Measurements from ENCODE around the gene CAMSAP3.
"Not testable (repeated sequence)": the region's sequence is repeated elsewhere in the genome, so short reads cannot be mapped to it uniquely, and the experiment has no call there.

The CAMSAP3 gene

GRCh38 chr19:7643629-7644549 is 48.2 kb downstream of the CAMSAP3 start:
- H3K9me3 Mint-ChIP-seq (ENCODE audit: low read depth); H3K27ac Mint-ChIP-seq; H3K36me3 Mint-ChIP-seq; H3K27me3 Mint-ChIP-seq; H3K4me3 Mint-ChIP-seq: not testable (repeated sequence)
- peaks cover 14% of the 10 kb centered on the region for H3K4me1 Mint-ChIP-seq (ENCODE audit: low read depth)

- Mint-ChIP-seq H3K4me1 (ENCODE audit: low read depth) (peaks cover 10% of the 10 kb centered on the region), H3K27ac (no peak overlapping the region), H3K27me3 (no peaks in the 10 kb centered on the region), H3K9me3 (ENCODE audit: low read depth) (no peaks in the 10 kb centered on the region), H3K4me3 (no peak overlapping the region), H3K36me3 (peaks cover 5% of the 10 kb centered on the region)
Measured at GRCh38 chr19:7644550-7644877, 48.9 kb downstream of the CAMSAP3 start.

- no peak overlapping the region for H3K27ac Mint-ChIP-seq
- H3K4me1 Mint-ChIP-seq (ENCODE audit: low read depth) = peaks cover 3% of the 10 kb centered on the region
- no peaks in the 10 kb centered on the region for H3K27me3 Mint-ChIP-seq
- H3K36me3 Mint-ChIP-seq = no peaks in the 10 kb centered on the region
- no peaks in the 10 kb centered on the region for H3K9me3 Mint-ChIP-seq (ENCODE audit: low read depth)
- no peak overlapping the region for H3K4me3 Mint-ChIP-seq
Measured at GRCh38 chr19:7645163-7645562, 49.5 kb downstream of the CAMSAP3 start.

GRCh38 chr19:7645656-7646425 is 50.2 kb downstream of the CAMSAP3 start:
- H3K9me3 Mint-ChIP-seq (ENCODE audit: low read depth) = no peaks in the 10 kb centered on the region
- H3K27ac Mint-ChIP-seq = no peak overlapping the region
- H3K27me3 Mint-ChIP-seq = no peaks in the 10 kb centered on the region
- H3K4me3 Mint-ChIP-seq = no peak overlapping the region
- no peaks in the 10 kb centered on the region for H3K4me1 Mint-ChIP-seq (ENCODE audit: low read depth)
- no peaks in the 10 kb centered on the region for H3K36me3 Mint-ChIP-seq

- Mint-ChIP-seq H3K27me3 (no peaks in the 10 kb centered on the region), H3K4me1 (ENCODE audit: low read depth) (no peaks in the 10 kb centered on the region), H3K4me3 (no peak overlapping the region), H3K9me3 (ENCODE audit: low read depth) (no peaks in the 10 kb centered on the region), H3K36me3 (no peaks in the 10 kb centered on the region), H3K27ac (no peak overlapping the region)
Measured at GRCh38 chr19:7646426-7646700, 50.7 kb downstream of the CAMSAP3 start.

- Mint-ChIP-seq H3K4me1 (ENCODE audit: low read depth) (peaks cover 3% of the 10 kb centered on the region), H3K9me3 (ENCODE audit: low read depth) (no peaks in the 10 kb centered on the region), H3K36me3 (no peaks in the 10 kb centered on the region), H3K4me3 (no peak overlapping the region), H3K27me3 (no peaks in the 10 kb centered on the region), H3K27ac (no peak overlapping the region)
Measured at GRCh38 chr19:7647156-7647555, 51.5 kb downstream of the CAMSAP3 start.

- Mint-ChIP-seq H3K9me3 (ENCODE audit: low read depth) (no peaks in the 10 kb centered on the region), H3K36me3 (no peaks in the 10 kb centered on the region), H3K27ac (no peak overlapping the region), H3K4me3 (no peak overlapping the region), H3K27me3 (no peaks in the 10 kb centered on the region), H3K4me1 (ENCODE audit: low read depth) (peaks cover 8% of the 10 kb centered on the region)
Measured at GRCh38 chr19:7648265-7649014, 52.8 kb downstream of the CAMSAP3 start.

GRCh38 chr19:7650148-7650547 is 54.5 kb downstream of the CAMSAP3 start:
- no peak overlapping the region for H3K27ac Mint-ChIP-seq
- H3K4me1 Mint-ChIP-seq (ENCODE audit: low read depth) = peaks cover 8% of the 10 kb centered on the region
- no peaks in the 10 kb centered on the region for H3K27me3 Mint-ChIP-seq
- no peaks in the 10 kb centered on the region for H3K9me3 Mint-ChIP-seq (ENCODE audit: low read depth)
- no peaks in the 10 kb centered on the region for H3K36me3 Mint-ChIP-seq
- no peak overlapping the region for H3K4me3 Mint-ChIP-seq

- Mint-ChIP-seq H3K36me3 (no peaks in the 10 kb centered on the region), H3K27me3 (no peaks in the 10 kb centered on the region), H3K9me3 (ENCODE audit: low read depth) (no peaks in the 10 kb centered on the region), H3K27ac (no peak overlapping the region), H3K4me3 (peak overlapping the region; percentile 76), H3K4me1 (ENCODE audit: low read depth) (peaks cover 10% of the 10 kb centered on the region)
Measured at GRCh38 chr19:7652061-7652641, 56.5 kb downstream of the CAMSAP3 start.

- H3K27ac Mint-ChIP-seq = no peak overlapping the region
- no peak overlapping the region for H3K4me3 Mint-ChIP-seq
- no peaks in the 10 kb centered on the region for H3K9me3 Mint-ChIP-seq (ENCODE audit: low read depth)
- no peaks in the 10 kb centered on the region for H3K27me3 Mint-ChIP-seq
- no peaks in the 10 kb centered on the region for H3K36me3 Mint-ChIP-seq
- H3K4me1 Mint-ChIP-seq (ENCODE audit: low read depth) = peaks cover 23% of the 10 kb centered on the region
Measured at GRCh38 chr19:7654401-7654800, 58.7 kb downstream of the CAMSAP3 start.

GRCh38 chr19:7655581-7655980 is 59.9 kb downstream of the CAMSAP3 start:
- Mint-ChIP-seq H3K9me3 (ENCODE audit: low read depth) (no peaks in the 10 kb centered on the region), H3K4me1 (ENCODE audit: low read depth) (peaks cover 23% of the 10 kb centered on the region), H3K27me3 (no peaks in the 10 kb centered on the region), H3K36me3 (no peaks in the 10 kb centered on the region), H3K27ac (no peak overlapping the region), H3K4me3 (no peak overlapping the region)

- Mint-ChIP-seq H3K36me3 (no peaks in the 10 kb centered on the region), H3K9me3 (ENCODE audit: low read depth) (no peaks in the 10 kb centered on the region), H3K27me3 (no peaks in the 10 kb centered on the region), H3K4me1 (ENCODE audit: low read depth) (peaks cover 19% of the 10 kb centered on the region), H3K27ac (no peak overlapping the region), H3K4me3 (no peak overlapping the region)
Measured at GRCh38 chr19:7657131-7657751, 61.6 kb downstream of the CAMSAP3 start.

GRCh38 chr19:7658219-7658686 is 62.6 kb downstream of the CAMSAP3 start:
- Mint-ChIP-seq H3K27ac (peak overlapping the region; percentile 82), H3K27me3 (no peaks in the 10 kb centered on the region), H3K36me3 (no peaks in the 10 kb centered on the region), H3K4me1 (ENCODE audit: low read depth) (peaks cover 15% of the 10 kb centered on the region), H3K4me3 (peak overlapping the region; percentile 61), H3K9me3 (ENCODE audit: low read depth) (no peaks in the 10 kb centered on the region)

- H3K4me3 Mint-ChIP-seq = no peak overlapping the region
- peaks cover 1% of the 10 kb centered on the region for H3K27me3 Mint-ChIP-seq
Measured at GRCh38 chr19:7661744-7662538, 66.3 kb downstream of the CAMSAP3 start.

More at GRCh38 chr19:7661744-7662538, 66.3 kb downstream of the CAMSAP3 start:
- H3K36me3 Mint-ChIP-seq = no peaks in the 10 kb centered on the region
- no peak overlapping the region for H3K27ac Mint-ChIP-seq
- H3K4me1 Mint-ChIP-seq (ENCODE audit: low read depth) = peaks cover 15% of the 10 kb centered on the region
- H3K9me3 Mint-ChIP-seq (ENCODE audit: low read depth) = no peaks in the 10 kb centered on the region
